ENCODE measurements around the gene ATP2A1.

Gene ATP2A1

GRCh38 chr16:28839004-28839639 is 39.2 kb upstream of the ATP2A1 start:
- TF ChIP-seq EP300 (IDR thresholded peaks at IDR 0.05; ENCODE audit: borderline replicate concordance): no peak
- TF ChIP-seq CREB1 (IDR thresholded peaks at IDR 0.05; ENCODE audit: low read depth): no peak
- no peak for TF ChIP-seq NFIC (IDR thresholded peaks at IDR 0.05)
- no peak for TF ChIP-seq CEBPB (IDR thresholded peaks at IDR 0.05)
- no peak for TF ChIP-seq TAF1 (IDR thresholded peaks at IDR 0.05; ENCODE audit: low read depth)
- no peak for TF ChIP-seq FOXM1 (IDR thresholded peaks at IDR 0.05; ENCODE audit: borderline replicate concordance, low read depth)
- no peak for TF ChIP-seq TEAD4 (IDR thresholded peaks at IDR 0.05)
- no peak for TF ChIP-seq RAD21 (IDR thresholded peaks at IDR 0.05; ENCODE audit: low read depth)
- no peak for TF ChIP-seq ZBTB7A (IDR thresholded peaks at IDR 0.05; ENCODE audit: low read depth)
- no peak for TF ChIP-seq USF1 (IDR thresholded peaks at IDR 0.05)

GRCh38 chr16:28839899-28840298 is 38.4 kb upstream of the ATP2A1 start:
- TF ChIP-seq TAF1 (IDR thresholded peaks at IDR 0.05; ENCODE audit: low read depth) (no peak), RAD21 (IDR thresholded peaks at IDR 0.05; ENCODE audit: low read depth) (no peak), REST (IDR thresholded peaks at IDR 0.05; ENCODE audit: low read depth) (no peak), CEBPB (IDR thresholded peaks at IDR 0.05) (no peak), MAX (IDR thresholded peaks at IDR 0.05) (no peak), EP300 (IDR thresholded peaks at IDR 0.05; ENCODE audit: borderline replicate concordance) (no peak)

- TF ChIP-seq YY1 (IDR thresholded peaks at IDR 0.05; ENCODE audit: low read depth) (no peak), ZBTB7A (IDR thresholded peaks at IDR 0.05; ENCODE audit: low read depth) (no peak), MAX (IDR thresholded peaks at IDR 0.05) (no peak), TCF12 (IDR thresholded peaks at IDR 0.05; ENCODE audit: low read depth) (no peak), FOXM1 (IDR thresholded peaks at IDR 0.05; ENCODE audit: borderline replicate concordance, low read depth) (no peak), EP300 (IDR thresholded peaks at IDR 0.05; ENCODE audit: borderline replicate concordance) (no peak), NFIC (IDR thresholded peaks at IDR 0.05) (no peak), EGR1 (IDR thresholded peaks at IDR 0.05) (no peak), TEAD4 (IDR thresholded peaks at IDR 0.05) (no peak), RAD21 (IDR thresholded peaks at IDR 0.05; ENCODE audit: low read depth) (no peak), TAF1 (IDR thresholded peaks at IDR 0.05; ENCODE audit: low read depth) (no peak), USF1 (IDR thresholded peaks at IDR 0.05) (no peak), REST (IDR thresholded peaks at IDR 0.05; ENCODE audit: low read depth) (no peak), CEBPB (IDR thresholded peaks at IDR 0.05) (no peak), CREB1 (IDR thresholded peaks at IDR 0.05; ENCODE audit: low read depth) (no peak)
Measured at GRCh38 chr16:28842696-28843095, 35.6 kb upstream of the ATP2A1 start.

GRCh38 chr16:28843766-28844165 is 34.5 kb upstream of the ATP2A1 start:
- no peak for TF ChIP-seq RAD21 (IDR thresholded peaks at IDR 0.05; ENCODE audit: low read depth)
- TF ChIP-seq FOXM1 (IDR thresholded peaks at IDR 0.05; ENCODE audit: borderline replicate concordance, low read depth): no peak
- no peak for TF ChIP-seq MAX (IDR thresholded peaks at IDR 0.05)
- no peak for TF ChIP-seq EGR1 (IDR thresholded peaks at IDR 0.05)
- TF ChIP-seq TCF12 (IDR thresholded peaks at IDR 0.05; ENCODE audit: low read depth): no peak
- TF ChIP-seq REST (IDR thresholded peaks at IDR 0.05; ENCODE audit: low read depth): no peak
- TF ChIP-seq EP300 (IDR thresholded peaks at IDR 0.05; ENCODE audit: borderline replicate concordance): no peak
- no peak for TF ChIP-seq TAF1 (IDR thresholded peaks at IDR 0.05; ENCODE audit: low read depth)
- TF ChIP-seq TEAD4 (IDR thresholded peaks at IDR 0.05): no peak
- no peak for TF ChIP-seq NFIC (IDR thresholded peaks at IDR 0.05)
- TF ChIP-seq YY1 (IDR thresholded peaks at IDR 0.05; ENCODE audit: low read depth): no peak
- no peak for TF ChIP-seq CREB1 (IDR thresholded peaks at IDR 0.05; ENCODE audit: low read depth)
